Skeletal muscle tissue (tissue), 5 donors: ENCODE measurements around the gene YDJC. TPM values are rescaled to one million over a fixed set of nuclear protein-coding genes. Genes with fewer than 3 reads are reported as not detected.
"Not testable (repeated sequence)": the region's sequence is repeated elsewhere in the genome, so short reads cannot be mapped to it uniquely, and the experiment has no call there.

Experiments
- H3K27ac ChIP-seq: one replicate; pipeline ENCODE4 v1.7.0; 2013; ENCODE audit warnings: mild to moderate bottlenecking, low read depth, low read length, inconsistent platforms
- H3K27me3 ChIP-seq, 3 donors: one replicate each; pipeline ENCODE4 v1.7.0; 2013; ENCODE audit warnings: low read length in 3 of 3; ENCODE audit not compliant: control insufficient read depth in 3 of 3, insufficient read depth in 3 of 3
- H3K36me3 ChIP-seq, 3 donors: one replicate each; pipeline ENCODE4 v1.7.0; 2013; ENCODE audit warnings: low read length in 3 of 3; ENCODE audit not compliant: control insufficient read depth in 3 of 3, insufficient read depth in 3 of 3
- H3K4me1 ChIP-seq, 3 donors: one replicate each; pipeline ENCODE4 v1.7.0; 2013; ENCODE audit warnings: low read length in 3 of 3, mild to moderate bottlenecking in 3 of 3; ENCODE audit not compliant: control insufficient read depth in 3 of 3, insufficient read depth in 3 of 3
- H3K4me3 ChIP-seq, 3 donors: one replicate each; pipeline ENCODE4 v1.7.0; 2013; ENCODE audit warnings: low read length in 3 of 3
- H3K9ac ChIP-seq, 3 donors: one replicate each; pipeline ENCODE4 v1.7.0; 2013; ENCODE audit warnings: low read length in 3 of 3, mild to moderate bottlenecking in 3 of 3, moderate library complexity in 2 of 3, low read depth in 1 of 3
- H3K9me3 ChIP-seq, 3 donors: one replicate each; pipeline ENCODE4 v1.7.0; 2013; ENCODE audit warnings: low read length in 3 of 3; ENCODE audit not compliant: control insufficient read depth in 3 of 3
- small RNA-seq: library from RNA; depleted of rRNA; stranded (forward); fragments of <200 nt; gene quantifications from one replicate; pipeline ENCODE3, GENCODE V24; 2014
- total RNA-seq: library from RNA; depleted of rRNA; stranded (reverse); fragments of >200 nt; gene quantifications from one replicate; pipeline ENCODE4 v1.2.3, GENCODE V29; 2014
- donor health status: Osteomylitis.

Gene YDJC
- total RNA-seq, 1 donor from 2014 or later, result 1.0 TPM

DNA sequence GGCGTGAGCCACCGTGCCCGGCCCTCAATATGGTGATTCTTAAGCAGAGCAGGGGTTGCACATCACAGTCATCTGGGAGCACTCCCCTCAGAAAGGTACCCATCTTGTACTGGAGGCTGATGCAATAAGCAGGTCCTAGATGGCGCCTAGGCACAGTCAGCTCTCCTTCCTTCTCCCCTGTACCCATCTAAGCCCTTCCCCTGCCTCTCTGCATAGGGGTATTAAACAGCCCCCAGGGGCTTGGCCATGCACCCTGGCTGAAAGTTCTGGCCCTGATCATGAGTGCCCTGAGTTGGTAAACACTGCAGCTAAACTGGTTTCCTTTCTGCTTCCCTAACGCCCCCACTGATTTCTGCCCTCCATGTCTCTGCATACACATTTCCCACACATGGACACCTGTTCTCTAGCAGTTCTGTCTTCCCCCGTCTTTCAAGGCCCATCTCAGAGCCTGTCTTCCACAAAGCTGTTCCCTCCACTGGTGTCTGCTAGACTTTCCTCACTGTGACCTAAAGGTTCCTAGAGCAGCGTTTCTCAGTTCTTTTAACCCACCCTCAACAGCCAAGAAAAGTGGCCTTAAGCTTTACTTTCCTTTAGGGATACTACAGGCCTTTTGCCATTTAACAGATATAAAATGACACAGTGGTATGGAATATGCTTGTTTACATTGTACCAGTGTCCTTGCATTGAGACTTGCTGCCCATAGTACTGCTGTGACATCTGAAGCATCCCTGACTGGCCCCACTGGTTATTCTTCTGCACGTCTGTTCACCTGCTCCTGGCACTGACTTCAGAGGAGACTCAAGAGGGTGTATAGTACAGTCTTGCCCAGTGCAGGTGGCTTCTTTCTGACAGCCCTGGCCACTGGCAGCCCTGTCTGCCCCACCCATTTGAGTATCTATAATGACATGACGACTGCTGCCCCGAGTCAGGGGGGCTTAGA, 46.8 kb downstream of the YDJC start:
- H3K9ac ChIP-seq, result no peak overlapping the region
- no peak overlapping the region for H3K27ac ChIP-seq
- no peaks in the 10 kb centered on the region for H3K36me3 ChIP-seq
- no peaks in the 10 kb centered on the region for H3K27me3 ChIP-seq
- H3K9me3 ChIP-seq, result no peaks in the 10 kb centered on the region
- no peak overlapping the region for H3K4me3 ChIP-seq
- H3K4me1 ChIP-seq, result peaks cover 12 to 19% (median 18%) of the 10 kb centered on the region in 3 donors

- H3K27me3 ChIP-seq, H3K9me3 ChIP-seq, H3K9ac ChIP-seq, H3K27ac ChIP-seq, H3K36me3 ChIP-seq, H3K4me3 ChIP-seq: not testable (repeated sequence)
- H3K4me1 ChIP-seq, result peaks cover 10 to 21% (median 18%) of the 10 kb centered on the region in 3 donors
These were observed 48.7 kb downstream of the YDJC start for GRCh38 chr22:21581009-21581713.

DNA sequence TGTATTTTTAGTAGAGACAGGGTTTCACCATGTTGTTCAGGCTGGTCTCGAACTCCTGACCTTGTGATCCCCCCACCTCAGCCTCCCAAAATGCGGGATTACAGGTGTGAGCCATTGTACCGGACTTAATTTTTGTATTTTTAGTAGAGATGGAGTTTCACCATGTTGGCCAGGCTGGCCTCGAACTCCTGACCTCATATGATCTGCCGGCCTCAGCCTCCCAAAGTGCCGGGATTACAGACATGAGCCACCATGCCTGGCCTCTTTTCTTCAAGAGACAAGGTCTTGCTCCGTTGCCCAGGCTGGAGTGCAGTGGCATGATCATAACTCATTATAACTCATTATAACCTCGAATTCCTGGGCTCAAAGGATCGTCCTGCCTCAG, 49.2 kb downstream of the YDJC start:
- H3K9me3 ChIP-seq, H3K9ac ChIP-seq, H3K36me3 ChIP-seq, H3K4me3 ChIP-seq, H3K27me3 ChIP-seq, H3K27ac ChIP-seq: not testable (repeated sequence)
- peaks cover 10 to 21% (median 18%) of the 10 kb centered on the region in 3 donors for H3K4me1 ChIP-seq

- no peaks in the 10 kb centered on the region for H3K9me3 ChIP-seq
- H3K36me3 ChIP-seq, result no peaks in the 10 kb centered on the region
- no peak overlapping the region for H3K9ac ChIP-seq
- H3K4me3 ChIP-seq, result no peak overlapping the region
- H3K27me3 ChIP-seq, result no peaks in the 10 kb centered on the region
- H3K4me1 ChIP-seq, result peaks cover 9 to 19% (median 17%) of the 10 kb centered on the region in 3 donors
- H3K27ac ChIP-seq, result no peak overlapping the region
These were observed 50.4 kb downstream of the YDJC start for GRCh38 chr22:21579474-21579851.

Small RNA genes lying within 50 kb of the gene (small RNA-seq; reads per million reads assigned to genes)
- gene MIR301B, result 13.0 reads per million, percentile 93 among the genes with 10 or more reads in this experiment

Other genes starting within 250 kb of the YDJC start
- not detected for gene RIMBP3B, start 246.3 kb downstream of the YDJC start, total RNA-seq
- 4.2 TPM for gene HIC2, start 212.7 kb downstream of the YDJC start, total RNA-seq
- gene TMEM191C, start 162.6 kb downstream of the YDJC start, total RNA-seq, result under 0.01 TPM
- not detected for gene RIMBP3C, start 78.6 kb downstream of the YDJC start, total RNA-seq
- gene UBE2L3, start 62.3 kb downstream of the YDJC start, total RNA-seq, result 21.9 TPM
- not detected for gene CCDC116, start 2.7 kb upstream of the YDJC start, total RNA-seq
- 4.2 TPM for gene SDF2L1, start 12.3 kb upstream of the YDJC start, total RNA-seq
- gene PPIL2, start 36.0 kb upstream of the YDJC start, total RNA-seq, result 17.7 TPM
- 20.4 TPM for gene YPEL1, start 105.8 kb upstream of the YDJC start, total RNA-seq
- 38.6 TPM for gene MAPK1, start 237.6 kb upstream of the YDJC start, total RNA-seq